Activated naive CD8-positive, alpha-beta T cell treated with anti-CD3 and anti-CD28 coated beads, Interleukin-2, amount 50 U/mL, for 16 hours (primary cell): ENCODE measurements around the gene PRKCZ.

Source experiments
- DNase-seq: peaks from one replicate; pipeline ENCODE4 v3.0.0-alpha.2; 2020; ENCODE audit warnings: low read depth, low spot score

The PRKCZ gene

GRCh38 chr1:2193514-2194281 lies 143.5 kb downstream of the PRKCZ start:
- no peak for DNase-seq

GRCh38 chr1:2194319-2194897 lies 144.2 kb downstream of the PRKCZ start, which contains the start of gene FAAP20:
Gene FAAP20 (minus strand): TSS chr1:2194772. CDS start chr1:2194749, 23 bp downstream.
- DNase-seq: no peak

- DNase-seq: peak; percentile 67
Observed at GRCh38 chr1:2194898-2195673, 144.9 kb downstream of the PRKCZ start.

- no peak for DNase-seq
Observed at GRCh38 chr1:2195785-2196184, 145.6 kb downstream of the PRKCZ start.

GRCh38 chr1:2196901-2197638 lies 146.9 kb downstream of the PRKCZ start:
- DNase-seq: no peak

- DNase-seq: no peak
Observed at GRCh38 chr1:2197707-2198165, 147.5 kb downstream of the PRKCZ start.

GRCh38 chr1:2198571-2198970 lies 148.4 kb downstream of the PRKCZ start:
- no peak for DNase-seq

GRCh38 chr1:2199042-2199810 lies 149.0 kb downstream of the PRKCZ start:
- DNase-seq: peak; percentile 61

- no peak for DNase-seq
Observed at GRCh38 chr1:2200308-2200943, 150.2 kb downstream of the PRKCZ start.

- DNase-seq: no peak
Observed at GRCh38 chr1:2201062-2201461, 150.9 kb downstream of the PRKCZ start.

GRCh38 chr1:2202008-2202575 lies 151.9 kb downstream of the PRKCZ start:
- no peak for DNase-seq

GRCh38 chr1:2202843-2203601 lies 152.8 kb downstream of the PRKCZ start:
- no peak for DNase-seq

- DNase-seq: no peak
Observed at GRCh38 chr1:2203671-2204414, 153.6 kb downstream of the PRKCZ start.

- DNase-seq: no peak
Observed at GRCh38 chr1:2204415-2205190, 154.4 kb downstream of the PRKCZ start.

- peak; percentile 80 for DNase-seq
Observed at GRCh38 chr1:2205191-2205952, 155.2 kb downstream of the PRKCZ start.

- no peak for DNase-seq
Observed at GRCh38 chr1:2206813-2207487, 156.7 kb downstream of the PRKCZ start.
